ENCODE measurements around the gene EDDM13. TPM values are rescaled to one million over a fixed set of nuclear protein-coding genes. Genes with fewer than 3 reads are reported as not detected.

Gene EDDM13
- total RNA-seq, 1 experiment from 2014 or later: not detected

- ChIA-PET POLR2A (no interaction called here), CTCF (no interaction called here)
- no peak for DNase-seq
- Mint-ChIP-seq H3K9me3 (ENCODE audit: unreplicated experiment) (no peaks in the 10 kb centered on the region), H3K27me3 (ENCODE audit: insufficient read depth, unreplicated experiment) (no peaks in the 10 kb centered on the region), H3K27ac (ENCODE audit: unreplicated experiment) (no peak overlapping the region), H3K4me1 (ENCODE audit: low read depth, unreplicated experiment) (peaks cover 11% of the 10 kb centered on the region), H3K36me3 (ENCODE audit: insufficient read depth, unreplicated experiment) (peaks cover 12% of the 10 kb centered on the region), H3K4me3 (ENCODE audit: unreplicated experiment) (no peak overlapping the region)
- Histone ChIP-seq H3K4me1 (peaks cover 4% of the 10 kb centered on the region; the same call in 1 of the 2 replicates), H3K27me3 (replicated peaks; ENCODE audit: control insufficient read depth, insufficient read depth, low read length) (no peaks in the 10 kb centered on the region), H3K4me3 (ENCODE audit: low read depth, low read length) (no peak overlapping the region), H3K36me3 (ENCODE audit: control insufficient read depth, insufficient read depth, low read length) (no peaks in the 10 kb centered on the region), H3K9me3 (no peaks in the 10 kb centered on the region)
- intact Hi-C loops (cut with micrococcal nuclease; ENCODE audit: unreplicated experiment): no loop called here
- BruUV-seq (replicated peaks): no TSS peak
- TF ChIP-seq, protein P1, sequence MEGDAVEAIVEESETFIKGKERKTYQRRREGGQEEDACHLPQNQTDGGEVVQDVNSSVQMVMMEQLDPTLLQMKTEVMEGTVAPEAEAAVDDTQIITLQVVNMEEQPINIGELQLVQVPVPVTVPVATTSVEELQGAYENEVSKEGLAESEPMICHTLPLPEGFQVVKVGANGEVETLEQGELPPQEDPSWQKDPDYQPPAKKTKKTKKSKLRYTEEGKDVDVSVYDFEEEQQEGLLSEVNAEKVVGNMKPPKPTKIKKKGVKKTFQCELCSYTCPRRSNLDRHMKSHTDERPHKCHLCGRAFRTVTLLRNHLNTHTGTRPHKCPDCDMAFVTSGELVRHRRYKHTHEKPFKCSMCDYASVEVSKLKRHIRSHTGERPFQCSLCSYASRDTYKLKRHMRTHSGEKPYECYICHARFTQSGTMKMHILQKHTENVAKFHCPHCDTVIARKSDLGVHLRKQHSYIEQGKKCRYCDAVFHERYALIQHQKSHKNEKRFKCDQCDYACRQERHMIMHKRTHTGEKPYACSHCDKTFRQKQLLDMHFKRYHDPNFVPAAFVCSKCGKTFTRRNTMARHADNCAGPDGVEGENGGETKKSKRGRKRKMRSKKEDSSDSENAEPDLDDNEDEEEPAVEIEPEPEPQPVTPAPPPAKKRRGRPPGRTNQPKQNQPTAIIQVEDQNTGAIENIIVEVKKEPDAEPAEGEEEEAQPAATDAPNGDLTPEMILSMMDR (IDR thresholded peaks at IDR 0.05; ENCODE audit: insufficient read depth in 1 of 2, low read depth in 1 of 2, low read length in 1 of 2, severe bottlenecking in 1 of 2, unreplicated experiment in 1 of 2): no peak
These were observed 36.2 kb downstream of the EDDM13 start for GRCh38 chr19:56308792-56309191.

- H3K4me3 ChIP-seq (ENCODE audit: low read depth, low read length): no peak overlapping the region
- Mint-ChIP-seq H3K27ac (ENCODE audit: unreplicated experiment) (no peak overlapping the region), H3K9me3 (ENCODE audit: unreplicated experiment) (no peaks in the 10 kb centered on the region), H3K36me3 (ENCODE audit: insufficient read depth, unreplicated experiment) (peaks cover 20% of the 10 kb centered on the region), H3K27me3 (ENCODE audit: insufficient read depth, unreplicated experiment) (no peaks in the 10 kb centered on the region), H3K4me3 (ENCODE audit: unreplicated experiment) (no peak overlapping the region), H3K4me1 (ENCODE audit: low read depth, unreplicated experiment) (peaks cover 12% of the 10 kb centered on the region)
- TF ChIP-seq, protein P1 (IDR thresholded peaks at IDR 0.05; ENCODE audit: insufficient read depth in 1 of 2, low read depth in 1 of 2, low read length in 1 of 2, severe bottlenecking in 1 of 2, unreplicated experiment in 1 of 2): peak; percentile 86 to 89
- no peaks in the 10 kb centered on the region for H3K9me3 ChIP-seq
- H3K36me3 ChIP-seq (ENCODE audit: control insufficient read depth, insufficient read depth, low read length): no peaks in the 10 kb centered on the region
- no peaks in the 10 kb centered on the region for H3K27me3 ChIP-seq (replicated peaks; ENCODE audit: control insufficient read depth, insufficient read depth, low read length)
- BruUV-seq (replicated peaks): no TSS peak
- POLR2A ChIA-PET: no interaction called here
- CTCF ChIA-PET: interaction anchor here (0.6 to 1.8 kb wide), 5 partner anchors 18 to 243 kb away, joined by 3 to 31 read pairs (median 5); no protein-coding TSS in a partner anchor
- peaks cover 5% of the 10 kb centered on the region; the same call in 1 of the 2 replicates for H3K4me1 ChIP-seq
- DNase-seq: peak; percentile 49 to 77
- intact Hi-C loops (cut with micrococcal nuclease; ENCODE audit: unreplicated experiment): loop anchor here (5.0 kb wide), 1 partner anchor 232 kb away; no protein-coding TSS in a partner anchor
These were observed 37.1 kb downstream of the EDDM13 start for GRCh38 chr19:56309511-56310185.

- TF ChIP-seq, protein P1 (IDR thresholded peaks at IDR 0.05; ENCODE audit: insufficient read depth in 1 of 2, low read depth in 1 of 2, low read length in 1 of 2, severe bottlenecking in 1 of 2, unreplicated experiment in 1 of 2): no peak
- peaks cover 5% of the 10 kb centered on the region; the same call in 1 of the 2 replicates for H3K4me1 ChIP-seq
- H3K4me3 Mint-ChIP-seq (ENCODE audit: unreplicated experiment): no peak overlapping the region
- H3K27me3 Mint-ChIP-seq (ENCODE audit: insufficient read depth, unreplicated experiment): no peaks in the 10 kb centered on the region
- H3K36me3 Mint-ChIP-seq (ENCODE audit: insufficient read depth, unreplicated experiment): peaks cover 28% of the 10 kb centered on the region
- no peaks in the 10 kb centered on the region for H3K27me3 ChIP-seq (replicated peaks; ENCODE audit: control insufficient read depth, insufficient read depth, low read length)
- H3K4me1 Mint-ChIP-seq (ENCODE audit: low read depth, unreplicated experiment): peaks cover 12% of the 10 kb centered on the region
- ChIA-PET POLR2A (no interaction called here), CTCF (interaction anchor here (0.7 to 1.8 kb wide), 2 partner anchors 23 to 57 kb away, joined by 5 to 31 read pairs; no protein-coding TSS in a partner anchor)
- intact Hi-C loops (cut with micrococcal nuclease; ENCODE audit: unreplicated experiment): loop anchor here (5.0 kb wide), 1 partner anchor 233 kb away; no protein-coding TSS in a partner anchor
- H3K27ac Mint-ChIP-seq (ENCODE audit: unreplicated experiment): no peak overlapping the region
- H3K9me3 Mint-ChIP-seq (ENCODE audit: unreplicated experiment): no peaks in the 10 kb centered on the region
- no TSS peak for BruUV-seq (replicated peaks)
- DNase-seq: no peak
- no peaks in the 10 kb centered on the region for H3K36me3 ChIP-seq (ENCODE audit: control insufficient read depth, insufficient read depth, low read length)
- no peak overlapping the region for H3K4me3 ChIP-seq (ENCODE audit: low read depth, low read length)
- no peaks in the 10 kb centered on the region for H3K9me3 ChIP-seq
These were observed 37.9 kb downstream of the EDDM13 start for GRCh38 chr19:56310462-56310861.
